Mucosa of stomach (tissue), 1 donor: Measurements from ENCODE around the gene C10orf120.

Experiments used
- H3K27me3 ChIP-seq: one replicate; pipeline ENCODE4 v1.7.0; 2013; ENCODE audit warnings: mild to moderate bottlenecking, low read length; ENCODE audit not compliant: control insufficient read depth, insufficient read depth
- H3K36me3 ChIP-seq: one replicate; pipeline ENCODE4 v1.7.0; 2013; ENCODE audit warnings: low read length; ENCODE audit not compliant: control insufficient read depth, insufficient read depth
- H3K4me1 ChIP-seq: one replicate; pipeline ENCODE4 v1.7.0; 2013; ENCODE audit warnings: mild to moderate bottlenecking, low read length; ENCODE audit not compliant: control insufficient read depth, insufficient read depth
- H3K4me3 ChIP-seq: one replicate; pipeline ENCODE4 v1.7.0; 2013; ENCODE audit warnings: low read length
- H3K9ac ChIP-seq: one replicate; pipeline ENCODE4 v1.7.0; 2013; ENCODE audit warnings: mild to moderate bottlenecking, low read length, moderate library complexity
- H3K9me3 ChIP-seq: one replicate; pipeline ENCODE4 v1.7.0; 2013; ENCODE audit warnings: mild to moderate bottlenecking, low read length, moderate library complexity; ENCODE audit not compliant: control insufficient read depth
- donor health status: Pancreatic carcinoma.

Gene C10orf120

GRCh38 chr10:122671355-122671754 lies 28.3 kb downstream of the C10orf120 start:
- Histone ChIP-seq H3K36me3 (no peaks in the 10 kb centered on the region), H3K4me3 (no peak overlapping the region), H3K9ac (no peak overlapping the region), H3K9me3 (no peaks in the 10 kb centered on the region), H3K27me3 (peaks cover 15% of the 10 kb centered on the region), H3K4me1 (no peaks in the 10 kb centered on the region)

DNA sequence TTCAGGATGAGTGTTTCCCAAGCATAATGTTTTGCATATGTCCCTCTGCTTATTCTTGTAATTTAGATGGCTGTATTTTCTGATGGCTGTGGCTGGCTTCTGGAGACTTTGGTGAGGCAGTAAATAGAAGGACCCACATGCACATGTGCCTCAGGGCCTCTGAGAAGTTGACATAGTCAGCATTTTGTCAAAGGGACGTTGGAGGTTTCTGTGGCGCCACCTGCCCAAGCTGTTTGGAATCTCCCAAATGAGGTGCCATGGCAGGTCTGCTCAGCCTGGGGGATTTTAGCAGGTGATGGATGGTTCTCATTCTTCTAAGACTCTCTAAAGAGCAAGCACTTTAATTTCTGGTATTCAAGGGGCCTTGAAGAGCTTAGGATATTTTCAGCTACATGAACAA lies 29.8 kb downstream of the C10orf120 start:
- Histone ChIP-seq H3K27me3 (peaks cover 13% of the 10 kb centered on the region), H3K9me3 (no peaks in the 10 kb centered on the region), H3K4me3 (no peak overlapping the region), H3K9ac (no peak overlapping the region), H3K4me1 (no peaks in the 10 kb centered on the region), H3K36me3 (no peaks in the 10 kb centered on the region)

GRCh38 chr10:122669045-122669444 lies 30.6 kb downstream of the C10orf120 start:
- no peaks in the 10 kb centered on the region for H3K36me3 ChIP-seq
- H3K4me1 ChIP-seq, result no peaks in the 10 kb centered on the region
- H3K27me3 ChIP-seq, result peaks cover 11% of the 10 kb centered on the region
- no peak overlapping the region for H3K4me3 ChIP-seq
- H3K9me3 ChIP-seq, result no peaks in the 10 kb centered on the region
- H3K9ac ChIP-seq, result no peak overlapping the region

DNA sequence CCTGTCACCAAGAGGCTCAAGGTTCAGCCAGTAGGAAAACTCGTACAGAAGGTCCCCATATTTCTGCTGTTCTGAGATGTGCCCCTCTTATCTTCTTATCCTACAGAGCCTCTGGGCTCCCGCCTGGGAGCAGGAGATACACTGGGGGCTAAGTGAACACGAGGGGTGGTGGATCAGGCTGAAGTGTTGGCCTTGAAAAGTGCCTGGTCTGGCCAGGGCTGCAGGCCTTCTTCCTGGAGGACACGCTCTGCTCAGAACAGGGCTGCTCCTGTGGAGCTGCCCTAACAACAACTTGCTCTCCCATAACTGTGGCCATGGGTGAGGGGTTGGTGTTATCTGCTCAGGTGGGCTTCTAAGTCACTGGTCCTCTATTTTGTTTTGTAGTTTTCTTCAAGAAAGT lies 33.7 kb downstream of the C10orf120 start:
- Histone ChIP-seq H3K36me3 (no peaks in the 10 kb centered on the region), H3K9me3 (no peaks in the 10 kb centered on the region), H3K9ac (no peak overlapping the region), H3K27me3 (peaks cover 6% of the 10 kb centered on the region), H3K4me3 (no peak overlapping the region), H3K4me1 (no peaks in the 10 kb centered on the region)

- Histone ChIP-seq H3K36me3 (no peaks in the 10 kb centered on the region), H3K27me3 (peaks cover 10% of the 10 kb centered on the region), H3K9me3 (no peaks in the 10 kb centered on the region), H3K4me1 (no peaks in the 10 kb centered on the region), H3K4me3 (no peak overlapping the region), H3K9ac (no peak overlapping the region)
Measured at GRCh38 chr10:122665329-122665860, 34.3 kb downstream of the C10orf120 start.

GRCh38 chr10:122664501-122664900 lies 35.1 kb downstream of the C10orf120 start:
- peaks cover 10% of the 10 kb centered on the region for H3K27me3 ChIP-seq
- no peaks in the 10 kb centered on the region for H3K4me1 ChIP-seq
- no peaks in the 10 kb centered on the region for H3K36me3 ChIP-seq
- H3K9me3 ChIP-seq, result no peaks in the 10 kb centered on the region
- no peak overlapping the region for H3K9ac ChIP-seq
- H3K4me3 ChIP-seq, result no peak overlapping the region

GRCh38 chr10:122663516-122664130 lies 36.0 kb downstream of the C10orf120 start:
- Histone ChIP-seq H3K9me3 (no peaks in the 10 kb centered on the region), H3K27me3 (peaks cover 10% of the 10 kb centered on the region), H3K36me3 (no peaks in the 10 kb centered on the region), H3K9ac (no peak overlapping the region), H3K4me1 (no peaks in the 10 kb centered on the region), H3K4me3 (no peak overlapping the region)

GRCh38 chr10:122662231-122662630 lies 37.4 kb downstream of the C10orf120 start:
- Histone ChIP-seq H3K9me3 (no peaks in the 10 kb centered on the region), H3K27me3 (peaks cover 12% of the 10 kb centered on the region), H3K9ac (no peak overlapping the region), H3K4me3 (no peak overlapping the region), H3K4me1 (no peaks in the 10 kb centered on the region), H3K36me3 (no peaks in the 10 kb centered on the region)

GRCh38 chr10:122660696-122661095 lies 39.0 kb downstream of the C10orf120 start:
- Histone ChIP-seq H3K4me3 (no peak overlapping the region), H3K27me3 (peaks cover 16% of the 10 kb centered on the region), H3K9ac (no peak overlapping the region), H3K4me1 (no peaks in the 10 kb centered on the region), H3K9me3 (no peaks in the 10 kb centered on the region), H3K36me3 (no peaks in the 10 kb centered on the region)

DNA sequence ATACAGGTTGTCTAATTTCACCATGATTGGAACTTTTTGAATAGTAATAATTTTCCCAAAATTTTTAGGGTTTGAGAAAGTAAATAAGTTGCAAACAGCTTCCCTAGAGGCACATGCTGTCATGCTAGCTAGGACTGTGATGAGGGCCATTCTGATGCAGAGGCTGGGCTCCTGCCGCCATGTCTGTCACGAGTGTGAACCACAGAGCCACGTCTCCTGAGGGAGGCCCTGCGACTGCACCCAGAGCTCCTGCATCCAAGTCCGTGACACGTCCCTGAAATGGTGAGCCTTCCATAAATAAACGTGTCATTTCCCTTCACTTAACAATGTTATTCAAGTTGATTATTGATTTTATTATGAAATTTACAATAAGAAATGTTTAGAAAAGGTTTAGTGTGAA lies 40.0 kb downstream of the C10orf120 start:
- no peak overlapping the region for H3K4me3 ChIP-seq
- no peaks in the 10 kb centered on the region for H3K9me3 ChIP-seq
- H3K36me3 ChIP-seq, result no peaks in the 10 kb centered on the region
- H3K9ac ChIP-seq, result no peak overlapping the region
- H3K27me3 ChIP-seq, result peaks cover 14% of the 10 kb centered on the region
- H3K4me1 ChIP-seq, result no peaks in the 10 kb centered on the region

DNA sequence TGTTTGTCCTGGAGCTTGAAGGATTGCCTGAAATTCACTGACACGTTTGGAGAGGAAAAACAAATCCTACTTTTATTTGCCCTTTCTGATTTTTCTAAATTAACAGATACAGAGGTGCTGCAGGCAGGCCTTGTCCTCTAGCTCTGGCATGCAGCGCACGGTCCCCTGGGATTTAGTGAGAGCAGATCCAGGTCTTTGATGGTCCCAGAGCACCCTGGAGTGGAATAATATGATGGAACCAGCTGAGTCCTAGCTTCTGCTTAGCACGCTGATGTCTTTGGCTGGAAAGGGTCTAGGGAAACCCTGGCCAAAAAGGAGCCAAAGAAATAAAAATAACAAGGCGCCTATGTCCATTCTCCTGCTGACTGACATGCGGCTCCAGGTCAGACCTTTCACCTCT lies 40.5 kb downstream of the C10orf120 start:
- Histone ChIP-seq H3K4me1 (no peaks in the 10 kb centered on the region), H3K9ac (no peak overlapping the region), H3K4me3 (no peak overlapping the region), H3K9me3 (no peaks in the 10 kb centered on the region), H3K27me3 (peaks cover 14% of the 10 kb centered on the region), H3K36me3 (no peaks in the 10 kb centered on the region)

DNA sequence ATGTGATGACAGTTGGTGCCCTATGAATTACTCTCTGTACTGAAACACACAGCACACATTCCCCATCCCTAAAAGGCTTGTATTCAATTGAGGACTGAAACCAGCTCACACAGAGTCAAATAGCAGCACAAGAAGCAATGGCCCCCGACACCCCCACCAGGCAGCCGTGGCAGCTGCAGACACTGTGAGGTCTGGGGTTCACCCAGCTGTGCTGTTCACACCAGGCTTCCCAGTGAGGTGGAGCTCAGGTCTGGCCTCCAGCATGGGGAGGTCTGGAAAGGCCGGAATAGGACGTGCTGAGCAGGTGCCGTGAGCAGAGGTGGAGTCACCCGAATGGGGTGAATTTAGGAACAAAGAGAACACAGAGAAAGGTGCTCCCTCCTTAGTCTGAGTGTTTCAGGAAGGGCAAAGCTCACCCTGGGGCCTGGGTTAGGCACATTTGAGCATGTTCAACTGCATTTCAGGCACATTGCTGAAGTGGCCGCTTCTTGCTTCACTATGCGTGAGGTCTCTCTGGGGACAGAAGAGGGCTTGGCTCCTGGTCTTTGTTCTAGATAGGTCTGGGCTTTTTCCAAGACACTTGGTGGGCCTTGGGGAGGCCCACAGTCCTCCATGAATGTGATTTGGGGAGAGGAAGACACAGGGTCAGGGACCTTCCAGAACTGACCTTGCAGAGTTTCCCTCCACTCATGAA lies 41.1 kb downstream of the C10orf120 start:
- peaks cover 14% of the 10 kb centered on the region for H3K27me3 ChIP-seq
- no peak overlapping the region for H3K4me3 ChIP-seq
- H3K36me3 ChIP-seq, result no peaks in the 10 kb centered on the region
- H3K4me1 ChIP-seq, result no peaks in the 10 kb centered on the region
- no peak overlapping the region for H3K9ac ChIP-seq
- H3K9me3 ChIP-seq, result no peaks in the 10 kb centered on the region
